HFFc6 (cell line): Measurements from ENCODE around the gene TMEM135. TPM values are rescaled to one million over a fixed set of nuclear protein-coding genes. Genes with fewer than 3 reads are reported as not detected.
A peak's percentile ranks its signal among the peaks of the same experiment; 100 is the strongest.

ENCODE experiments used
- DNase-seq: peaks from one replicate; pipeline ENCODE4 v3.0.0-alpha.2; 2018
- H3K27ac Mint-ChIP-seq: 2 replicates; pipeline ENCODE4 v1.8.0; 2020; ENCODE audit warnings: mild to moderate bottlenecking, mixed read lengths
- H3K27me3 Mint-ChIP-seq: 2 replicates; pipeline ENCODE4 v1.8.0; 2021; ENCODE audit warnings: mild to moderate bottlenecking, moderate library complexity, mixed read lengths; ENCODE audit not compliant: insufficient read depth
- H3K36me3 Mint-ChIP-seq: 2 replicates; pipeline ENCODE4 v1.8.0; 2021; ENCODE audit warnings: low read depth, mixed read lengths
- H3K4me1 Mint-ChIP-seq: 2 replicates; pipeline ENCODE4 v1.8.0; 2020; ENCODE audit warnings: low read depth, mixed read lengths
- H3K4me3 Mint-ChIP-seq: 2 replicates; pipeline ENCODE4 v1.8.0; 2020; ENCODE audit warnings: mild to moderate bottlenecking, moderate library complexity, mixed read lengths
- H3K9me3 Mint-ChIP-seq: 2 replicates; pipeline ENCODE4 v1.8.0; 2020; ENCODE audit warnings: mild to moderate bottlenecking, mixed read lengths
- total RNA-seq, 6 experiments: library from RNA; stranded (reverse); fragmentation: NEBNext Ultra II Directional; extraction: Animal tissue kit (Norgen Biotek cat#: 25700); gene quantifications; 2 replicates in 1 of 6; 3 replicates in 5 of 6; pipeline ENCODE4 v1.2.3, GENCODE V29; 2021
- TF ChIP-seq, protein P1 (sequence below): fragments of 200-600 bp; sonication (generic); IDR thresholded peaks from 2 replicates; pipeline ENCODE4 v1.5.0; 2021; ENCODE audit warnings: antibody characterized with exemption, mild to moderate bottlenecking

Gene TMEM135
- total RNA-seq, 6 experiments from 2014 or later = 13.1 to 28.3 (median 20.5) TPM

DNA sequence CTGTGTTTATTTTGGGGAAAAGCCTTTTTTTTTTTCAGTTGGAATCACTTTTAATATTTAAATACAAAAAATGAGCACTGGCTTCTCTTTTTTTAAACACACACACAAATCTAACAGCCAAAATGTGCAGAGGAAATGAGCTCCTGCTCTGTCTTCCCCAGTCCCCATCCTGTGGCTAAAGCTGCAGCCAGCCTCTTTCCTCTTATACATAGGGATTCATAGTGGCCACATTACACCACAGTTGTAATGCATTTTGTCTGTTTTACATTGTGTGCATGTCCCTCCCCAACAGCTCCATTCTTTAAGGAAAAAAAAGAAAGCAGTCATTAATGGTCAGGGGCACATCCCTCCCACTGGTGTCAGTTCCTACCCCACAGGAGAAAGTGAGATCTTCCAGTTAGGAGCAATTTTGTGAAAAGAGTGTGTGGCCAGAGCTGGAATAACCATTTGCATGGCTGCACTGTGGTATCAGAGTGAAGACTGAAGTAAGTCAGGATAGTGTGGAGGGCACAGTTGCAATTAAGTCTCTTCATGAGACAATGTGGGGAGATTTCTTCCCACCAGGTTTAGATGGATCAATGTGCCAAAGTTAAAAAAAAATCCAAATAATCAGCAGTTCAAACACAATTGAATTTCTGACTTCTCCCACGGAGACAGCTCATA, 220.6 kb downstream of the TMEM135 start:
- H3K4me3 Mint-ChIP-seq = no peak overlapping the region
- H3K4me1 Mint-ChIP-seq = peaks cover 64% of the 10 kb centered on the region
- H3K9me3 Mint-ChIP-seq = no peaks in the 10 kb centered on the region
- peaks cover 7% of the 10 kb centered on the region; the same call in 1 of the 2 replicates for H3K36me3 Mint-ChIP-seq
- DNase-seq = no peak
- H3K27me3 Mint-ChIP-seq = no peaks in the 10 kb centered on the region
- TF ChIP-seq, protein P1, sequence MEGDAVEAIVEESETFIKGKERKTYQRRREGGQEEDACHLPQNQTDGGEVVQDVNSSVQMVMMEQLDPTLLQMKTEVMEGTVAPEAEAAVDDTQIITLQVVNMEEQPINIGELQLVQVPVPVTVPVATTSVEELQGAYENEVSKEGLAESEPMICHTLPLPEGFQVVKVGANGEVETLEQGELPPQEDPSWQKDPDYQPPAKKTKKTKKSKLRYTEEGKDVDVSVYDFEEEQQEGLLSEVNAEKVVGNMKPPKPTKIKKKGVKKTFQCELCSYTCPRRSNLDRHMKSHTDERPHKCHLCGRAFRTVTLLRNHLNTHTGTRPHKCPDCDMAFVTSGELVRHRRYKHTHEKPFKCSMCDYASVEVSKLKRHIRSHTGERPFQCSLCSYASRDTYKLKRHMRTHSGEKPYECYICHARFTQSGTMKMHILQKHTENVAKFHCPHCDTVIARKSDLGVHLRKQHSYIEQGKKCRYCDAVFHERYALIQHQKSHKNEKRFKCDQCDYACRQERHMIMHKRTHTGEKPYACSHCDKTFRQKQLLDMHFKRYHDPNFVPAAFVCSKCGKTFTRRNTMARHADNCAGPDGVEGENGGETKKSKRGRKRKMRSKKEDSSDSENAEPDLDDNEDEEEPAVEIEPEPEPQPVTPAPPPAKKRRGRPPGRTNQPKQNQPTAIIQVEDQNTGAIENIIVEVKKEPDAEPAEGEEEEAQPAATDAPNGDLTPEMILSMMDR = no peak
- H3K27ac Mint-ChIP-seq = peak overlapping the region; percentile 39; the same call in 1 of the 2 replicates

DNA sequence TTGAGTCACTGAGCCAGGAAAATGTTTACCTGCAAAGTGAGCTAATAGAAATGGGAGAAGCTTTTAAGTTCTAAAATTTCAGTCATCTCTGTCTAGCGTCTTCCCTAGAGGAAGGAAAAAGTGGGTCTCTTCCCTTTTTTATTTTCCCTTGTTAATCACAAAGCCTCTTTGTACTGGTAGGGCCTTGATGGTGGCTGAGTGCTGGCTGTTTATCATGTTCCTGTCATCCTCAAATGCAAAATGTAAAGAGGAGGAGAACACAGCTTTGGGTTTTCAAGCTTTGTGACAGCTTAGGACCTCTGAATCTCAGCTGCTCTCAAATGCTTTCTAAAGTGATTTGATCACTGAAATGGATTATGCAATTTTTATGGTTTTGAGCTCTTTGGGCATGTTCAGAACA, 222.0 kb downstream of the TMEM135 start:
- DNase-seq = no peak
- Mint-ChIP-seq H3K4me3 (no peak overlapping the region), H3K9me3 (no peaks in the 10 kb centered on the region), H3K4me1 (peaks cover 78% of the 10 kb centered on the region), H3K27ac (peak overlapping the region; percentile 90), H3K27me3 (no peaks in the 10 kb centered on the region), H3K36me3 (peaks cover 7% of the 10 kb centered on the region; the same call in 1 of the 2 replicates)
- TF ChIP-seq, protein P1 = no peak

DNA sequence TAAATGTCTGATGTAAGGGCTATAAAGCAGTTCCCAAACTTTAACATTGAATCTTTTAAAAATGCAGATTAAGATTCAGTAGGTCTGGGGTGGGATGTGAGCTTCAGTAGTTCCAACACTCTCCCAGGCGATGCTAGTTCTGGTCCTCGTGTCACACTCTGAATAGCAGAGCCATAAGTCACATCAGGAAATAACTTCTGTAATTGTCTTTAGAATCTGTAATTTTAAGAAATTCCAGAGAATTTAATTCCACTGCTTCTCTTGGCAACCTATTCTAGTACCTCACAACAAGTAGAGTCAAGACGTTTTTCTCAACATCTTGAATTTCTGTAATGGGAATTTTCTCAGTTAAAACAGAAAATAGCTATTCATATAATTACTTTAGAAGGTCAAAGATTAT, 223.1 kb downstream of the TMEM135 start:
- Mint-ChIP-seq H3K9me3 (no peaks in the 10 kb centered on the region), H3K27ac (peak overlapping the region; percentile 90), H3K36me3 (peaks cover 7% of the 10 kb centered on the region; the same call in 1 of the 2 replicates), H3K27me3 (no peaks in the 10 kb centered on the region), H3K4me3 (peak overlapping the region; percentile 71), H3K4me1 (peaks cover 89% of the 10 kb centered on the region)
- TF ChIP-seq, protein P1 = no peak
- DNase-seq = peak; percentile 44

DNA sequence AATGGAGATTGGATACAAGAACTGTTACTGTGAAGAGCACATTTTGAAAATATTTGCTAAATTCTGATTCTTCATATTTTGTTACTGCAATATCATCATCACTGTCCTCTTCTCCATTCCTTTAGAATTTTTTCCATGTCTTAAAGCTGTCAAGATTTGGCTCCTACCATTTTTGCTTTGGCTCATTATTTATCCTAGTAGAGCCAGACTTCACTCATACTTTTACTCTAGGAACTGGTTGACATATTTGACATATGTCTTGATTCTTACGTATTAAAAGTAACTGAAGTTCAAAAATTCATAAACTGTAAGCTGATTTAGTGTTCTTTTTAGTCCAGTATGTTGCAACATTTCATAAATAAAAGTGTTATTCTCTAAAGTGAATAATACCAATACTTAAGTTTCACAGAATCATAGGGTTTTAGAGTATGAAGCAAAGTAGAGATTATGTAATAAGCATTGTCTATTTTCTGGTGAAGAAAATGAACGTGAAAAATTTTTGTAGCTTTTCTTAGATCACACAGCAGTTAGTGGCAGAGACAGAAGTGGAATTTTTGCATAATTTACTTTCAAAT, 225.6 kb downstream of the TMEM135 start:
- no peak for DNase-seq
- Mint-ChIP-seq H3K27me3 (no peaks in the 10 kb centered on the region), H3K27ac (peak overlapping the region; percentile 32), H3K4me1 (peaks cover 84% of the 10 kb centered on the region), H3K9me3 (no peaks in the 10 kb centered on the region), H3K4me3 (peak overlapping the region; percentile 34; the same call in 1 of the 2 replicates), H3K36me3 (peaks cover 13% of the 10 kb centered on the region; the same call in 1 of the 2 replicates)
- TF ChIP-seq, protein P1 = no peak

DNA sequence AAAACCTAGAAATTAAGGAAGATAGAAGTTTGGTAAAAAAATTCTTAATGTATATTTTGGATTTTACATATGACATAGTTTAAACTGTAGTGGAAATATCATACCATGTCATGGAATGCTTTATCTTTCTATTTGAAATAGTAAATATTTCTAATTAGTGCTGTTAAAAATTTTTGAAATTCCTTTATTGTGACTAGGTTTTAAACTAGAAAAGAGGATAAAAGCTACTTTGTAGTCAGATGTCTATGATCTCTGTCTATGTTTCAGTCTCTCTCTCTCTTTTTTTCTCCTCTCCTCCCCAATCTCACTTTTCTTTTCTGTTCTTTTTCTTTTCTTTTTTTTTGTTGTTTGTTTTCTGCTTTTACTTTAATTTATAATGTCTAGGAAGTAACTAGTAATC, 226.2 kb downstream of the TMEM135 start:
- Mint-ChIP-seq H3K4me3 (peak overlapping the region; percentile 70; the same call in 1 of the 2 replicates), H3K27me3 (no peaks in the 10 kb centered on the region), H3K9me3 (no peaks in the 10 kb centered on the region), H3K36me3 (peaks cover 12% of the 10 kb centered on the region; the same call in 1 of the 2 replicates), H3K27ac (peak overlapping the region; percentile 80), H3K4me1 (peaks cover 82% of the 10 kb centered on the region)
- TF ChIP-seq, protein P1 = no peak
- no peak for DNase-seq
